ENCODE measurements around the gene SLC27A3.
"Not testable (repeated sequence)": the region's sequence is repeated elsewhere in the genome, so short reads cannot be mapped to it uniquely, and the experiment has no call there.

Gene SLC27A3

GRCh38 chr1:153763365-153764225, 11.6 kb upstream of the SLC27A3 start:
- DNase-seq = no peak

- no peak for DNase-seq
Observed at GRCh38 chr1:153764310-153764709, 10.9 kb upstream of the SLC27A3 start.

GRCh38 chr1:153766663-153767062, 8.5 kb upstream of the SLC27A3 start:
- DNase-seq = not testable (repeated sequence)

- DNase-seq = no peak
Observed at GRCh38 chr1:153767519-153767918, 7.7 kb upstream of the SLC27A3 start.

GRCh38 chr1:153768316-153769181, 6.7 kb upstream of the SLC27A3 start:
- no peak for DNase-seq

- no peak for DNase-seq
Observed at GRCh38 chr1:153769221-153769620, 6.0 kb upstream of the SLC27A3 start.

- no peak for DNase-seq
Observed at GRCh38 chr1:153770797-153771196, 4.4 kb upstream of the SLC27A3 start.

- no peak for DNase-seq
Observed at GRCh38 chr1:153771261-153771660, 3.9 kb upstream of the SLC27A3 start.

- no peak for DNase-seq
Observed at GRCh38 chr1:153771841-153772593, 3.2 kb upstream of the SLC27A3 start.

GRCh38 chr1:153773096-153773921, 1.9 kb upstream of the SLC27A3 start:
- no peak for DNase-seq

GRCh38 chr1:153774026-153774595, 1.1 kb upstream of the SLC27A3 start:
- no peak for DNase-seq

GRCh38 chr1:153775458-153776327, 486 bp downstream of the SLC27A3 start:
- peak; percentile 71 for DNase-seq

GRCh38 chr1:153776352-153776751, 1.1 kb downstream of the SLC27A3 start:
- DNase-seq = no peak

- no peak for DNase-seq
Observed at GRCh38 chr1:153776845-153777370, 1.7 kb downstream of the SLC27A3 start.

- no peak for DNase-seq
Observed at GRCh38 chr1:153777648-153778047, 2.4 kb downstream of the SLC27A3 start.

- no peak for DNase-seq
Observed at GRCh38 chr1:153778051-153778823, 3.0 kb downstream of the SLC27A3 start.

- no peak for DNase-seq
Observed at GRCh38 chr1:153778824-153779519, 3.8 kb downstream of the SLC27A3 start.

GRCh38 chr1:153779781-153780541, 4.8 kb downstream of the SLC27A3 start:
- no peak for DNase-seq

Measured in activated CD8-positive, alpha-beta memory T cell treated with anti-CD3 and anti-CD28 coated beads, Interleukin-2, amount 50 U/mL, for 4 hours (primary cell).